CD14-positive monocyte (primary cell): ENCODE results near the gene KRTAP4-16. TPM values are rescaled to one million over a fixed set of nuclear protein-coding genes. Genes with fewer than 3 reads are reported as not detected.
"Not testable (repeated sequence)": the region's sequence is repeated elsewhere in the genome, so short reads cannot be mapped to it uniquely, and the experiment has no call there.

Experiments used
- DNase-seq, 3 donors: peaks; one replicate each; pipeline ENCODE4 v3.0.0-alpha.2; 2011 to 2022
- H2AFZ ChIP-seq: 2 replicates; pipeline ENCODE4 v1.6.0; 2012; ENCODE audit warnings: mild to moderate bottlenecking, low read depth, low read length, inconsistent platforms; ENCODE audit not compliant: insufficient read depth, poor library complexity, severe bottlenecking
- H3K27ac ChIP-seq, 2 donors: 1 replicate in 1 of 2; 2 replicates in 1 of 2; pipeline ENCODE4 v1.5.1; 2012 to 2013; ENCODE audit warnings: low read length in 2 of 2, control low read depth in 1 of 2, inconsistent platforms in 1 of 2, low read depth in 1 of 2, mild to moderate bottlenecking in 1 of 2
- H3K27me3 ChIP-seq, 2 donors: one replicate each; pipeline versions ENCODE4 v1.6.0 to v1.6.1; 2011 to 2013; ENCODE audit warnings: low read length in 2 of 2; ENCODE audit not compliant: control insufficient read depth in 2 of 2, insufficient read depth in 2 of 2
- H3K36me3 ChIP-seq, 2 donors: replicated peaks in 1 of 2; 1 replicate in 1 of 2; 2 replicates in 1 of 2; pipeline versions ENCODE4 v1.5.1 to v1.6.1; 2012 to 2013; ENCODE audit warnings: low read length in 2 of 2, control low read depth in 1 of 2, inconsistent platforms in 1 of 2, mild to moderate bottlenecking in 1 of 2; ENCODE audit not compliant: insufficient read depth in 2 of 2, control insufficient read depth in 1 of 2
- H3K4me1 ChIP-seq, 2 donors: 1 replicate in 1 of 2; 2 replicates in 1 of 2; pipeline versions ENCODE4 v1.5.1 to v1.6.1; 2012 to 2013; ENCODE audit warnings: low read length in 2 of 2, control low read depth in 1 of 2, inconsistent platforms in 1 of 2, mild to moderate bottlenecking in 1 of 2, moderate library complexity in 1 of 2; ENCODE audit not compliant: insufficient read depth in 2 of 2, control insufficient read depth in 1 of 2
- H3K4me2 ChIP-seq: replicated peaks from 2 replicates; pipeline ENCODE3; 2012; ENCODE audit warnings: low read length, moderate library complexity, mild to moderate bottlenecking; ENCODE audit not compliant: poor library complexity, severe bottlenecking; ENCODE audit errors: extremely low read depth
- H3K4me3 ChIP-seq, 3 experiments: fragments of 200-600 bp in 1 of 3; sonication (generic) in 1 of 3; replicated peaks in 1 of 3; 1 replicate in 2 of 3; 2 replicates in 1 of 3; pipeline ENCODE4 v1.5.1; 2011 to 2013; ENCODE audit warnings: low read length in 3 of 3, mild to moderate bottlenecking in 3 of 3, control low read depth in 2 of 3, low read depth in 2 of 3, inconsistent platforms in 1 of 3, moderate library complexity in 1 of 3
- H3K79me2 ChIP-seq: 2 replicates; pipeline ENCODE4 v1.6.0; 2012; ENCODE audit warnings: mild to moderate bottlenecking, control low read depth, inconsistent platforms, low read length, moderate library complexity; ENCODE audit not compliant: insufficient read depth
- H3K9ac ChIP-seq: 2 replicates; pipeline ENCODE4 v1.6.0; 2017; ENCODE audit warnings: low read length, mild to moderate bottlenecking; ENCODE audit not compliant: insufficient read depth, poor library complexity, severe bottlenecking
- H3K9me3 ChIP-seq, 2 donors: replicated peaks in 1 of 2; 1 replicate in 1 of 2; 2 replicates in 1 of 2; pipeline versions ENCODE4 v1.5.1 to v1.6.1; 2012 to 2013; ENCODE audit warnings: low read length in 2 of 2, control low read depth in 1 of 2; ENCODE audit not compliant: control insufficient read depth in 1 of 2, insufficient read depth in 1 of 2
- H4K20me1 ChIP-seq: 2 replicates; pipeline ENCODE4 v1.6.0; 2012; ENCODE audit warnings: mild to moderate bottlenecking, low read length, control low read depth, moderate library complexity; ENCODE audit not compliant: insufficient read depth
- H3K27ac Mint-ChIP-seq, 7 donors: one replicate each; pipeline ENCODE4 v1.8.0; 2020; ENCODE audit warnings: mild to moderate bottlenecking in 7 of 7, mixed read lengths in 7 of 7, moderate library complexity in 6 of 7, inconsistent platforms in 2 of 7
- H3K27me3 Mint-ChIP-seq, 3 donors: one replicate each; pipeline ENCODE4 v1.8.0; 2021 to 2022; ENCODE audit warnings: low read depth in 3 of 3, mild to moderate bottlenecking in 3 of 3, mixed read lengths in 3 of 3, moderate library complexity in 3 of 3, inconsistent platforms in 1 of 3
- H3K36me3 Mint-ChIP-seq, 2 donors: one replicate each; pipeline ENCODE4 v1.8.0; 2020; ENCODE audit warnings: mixed read lengths in 2 of 2, inconsistent platforms in 1 of 2, mild to moderate bottlenecking in 1 of 2
- H3K4me1 Mint-ChIP-seq: one replicate; pipeline ENCODE4 v1.8.0; 2020; ENCODE audit warnings: mild to moderate bottlenecking, mixed read lengths
- H3K4me3 Mint-ChIP-seq, 2 donors: one replicate each; pipeline ENCODE4 v1.8.0; 2020; ENCODE audit warnings: mild to moderate bottlenecking in 2 of 2, mixed read lengths in 2 of 2, moderate library complexity in 1 of 2
- H3K9me3 Mint-ChIP-seq, 7 donors: one replicate each; pipeline ENCODE4 v1.8.0; 2020 to 2022; ENCODE audit warnings: mixed read lengths in 7 of 7, mild to moderate bottlenecking in 6 of 7, moderate library complexity in 6 of 7, inconsistent platforms in 2 of 7
- WGBS: methylation state at CpG from one replicate; pipeline ENCODE4 v1.1.5; 2013; ENCODE audit warnings: missing lambda C conversion rate; ENCODE audit not compliant: insufficient coverage; 5-methylcytosine and 5-hydroxymethylcytosine counted together
- intact Hi-C, 2 donors: fragments of 100-400 bp; cut with micrococcal nuclease; formaldehyde crosslinking; loops; one replicate each; pipeline versions ENCODE4 v1.15.0 to v1.15.1; 2023
- polyA plus RNA-seq, 3 donors: library from polyadenylated mRNA; depleted of rRNA in 1 of 3; unstranded in 2 of 3; stranded (reverse) in 1 of 3; fragments of 300-500 nt in 2 of 3; fragments of >200 nt in 1 of 3; fragmentation: Illumina TruSeq in 2 of 3; gene quantifications; 1 replicate in 2 of 3; 2 replicates in 1 of 3; pipeline ENCODE4 v1.2.3, GENCODE V29; 2012 to 2021
- TF ChIP-seq, protein P1 (sequence below): fragments of 200-600 bp; IDR thresholded peaks from one replicate; pipeline ENCODE4 v1.8.0; 2022; ENCODE audit warnings: antibody characterized with exemption, mild to moderate bottlenecking

Gene KRTAP4-16
- polyA plus RNA-seq, 3 donors = not detected

DNA sequence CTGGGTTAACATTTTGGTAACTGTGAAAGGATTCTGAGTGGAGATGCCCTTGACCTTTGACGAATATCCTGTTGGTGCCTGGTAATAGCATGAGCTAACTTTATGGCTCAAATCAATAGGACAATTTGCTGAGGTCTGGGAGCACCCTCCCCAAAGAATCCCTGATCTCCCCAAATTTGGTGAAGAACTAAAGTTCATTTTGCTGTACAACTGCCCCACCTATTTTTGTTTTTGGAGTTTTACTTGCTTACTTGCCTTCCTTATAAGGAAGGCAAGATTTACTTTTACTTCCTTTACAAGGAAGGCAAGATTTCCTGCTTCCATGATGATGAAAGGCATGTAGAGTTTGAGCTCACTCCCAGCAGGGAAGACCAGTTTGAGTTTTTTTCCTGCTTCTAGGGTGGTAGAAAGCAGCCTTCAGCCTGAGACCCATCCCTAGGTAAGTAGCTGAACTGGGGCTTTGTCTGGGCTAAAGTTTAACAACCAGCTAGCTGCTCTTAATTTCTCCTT lies 6.0 kb upstream of the KRTAP4-16 start:
- peaks cover 5 to 15% of the 10 kb centered on the region in 2 donors for H3K4me1 ChIP-seq
- no peak overlapping the region for H2AFZ ChIP-seq
- no peaks in the 10 kb centered on the region for H3K27me3 ChIP-seq
- no peaks in the 10 kb centered on the region for H4K20me1 ChIP-seq
- Mint-ChIP-seq H3K27me3 (peaks cover 0 to 3% (median 1%) of the 10 kb centered on the region in 3 donors), H3K4me1 (peaks cover 8% of the 10 kb centered on the region), H3K36me3 (no peaks in the 10 kb centered on the region), H3K4me3 (no peak overlapping the region), H3K27ac (no peak overlapping the region), H3K9me3 (peaks cover 2 to 15% (median 7%) of the 10 kb centered on the region in 7 donors)
- H3K4me3 ChIP-seq = no peak overlapping the region
- no CpG with 5 or more reads among the region's 1 CpG for WGBS
- TF ChIP-seq, protein P1, sequence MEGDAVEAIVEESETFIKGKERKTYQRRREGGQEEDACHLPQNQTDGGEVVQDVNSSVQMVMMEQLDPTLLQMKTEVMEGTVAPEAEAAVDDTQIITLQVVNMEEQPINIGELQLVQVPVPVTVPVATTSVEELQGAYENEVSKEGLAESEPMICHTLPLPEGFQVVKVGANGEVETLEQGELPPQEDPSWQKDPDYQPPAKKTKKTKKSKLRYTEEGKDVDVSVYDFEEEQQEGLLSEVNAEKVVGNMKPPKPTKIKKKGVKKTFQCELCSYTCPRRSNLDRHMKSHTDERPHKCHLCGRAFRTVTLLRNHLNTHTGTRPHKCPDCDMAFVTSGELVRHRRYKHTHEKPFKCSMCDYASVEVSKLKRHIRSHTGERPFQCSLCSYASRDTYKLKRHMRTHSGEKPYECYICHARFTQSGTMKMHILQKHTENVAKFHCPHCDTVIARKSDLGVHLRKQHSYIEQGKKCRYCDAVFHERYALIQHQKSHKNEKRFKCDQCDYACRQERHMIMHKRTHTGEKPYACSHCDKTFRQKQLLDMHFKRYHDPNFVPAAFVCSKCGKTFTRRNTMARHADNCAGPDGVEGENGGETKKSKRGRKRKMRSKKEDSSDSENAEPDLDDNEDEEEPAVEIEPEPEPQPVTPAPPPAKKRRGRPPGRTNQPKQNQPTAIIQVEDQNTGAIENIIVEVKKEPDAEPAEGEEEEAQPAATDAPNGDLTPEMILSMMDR = no peak
- H3K9me3 ChIP-seq = no peaks in the 10 kb centered on the region
- DNase-seq = no peak
- H3K4me2 ChIP-seq = no peak overlapping the region
- H3K9ac ChIP-seq = no peak overlapping the region
- H3K79me2 ChIP-seq = no peaks in the 10 kb centered on the region
- intact Hi-C loops = no loop called here
- no peak overlapping the region for H3K27ac ChIP-seq
- no peaks in the 10 kb centered on the region for H3K36me3 ChIP-seq

DNA sequence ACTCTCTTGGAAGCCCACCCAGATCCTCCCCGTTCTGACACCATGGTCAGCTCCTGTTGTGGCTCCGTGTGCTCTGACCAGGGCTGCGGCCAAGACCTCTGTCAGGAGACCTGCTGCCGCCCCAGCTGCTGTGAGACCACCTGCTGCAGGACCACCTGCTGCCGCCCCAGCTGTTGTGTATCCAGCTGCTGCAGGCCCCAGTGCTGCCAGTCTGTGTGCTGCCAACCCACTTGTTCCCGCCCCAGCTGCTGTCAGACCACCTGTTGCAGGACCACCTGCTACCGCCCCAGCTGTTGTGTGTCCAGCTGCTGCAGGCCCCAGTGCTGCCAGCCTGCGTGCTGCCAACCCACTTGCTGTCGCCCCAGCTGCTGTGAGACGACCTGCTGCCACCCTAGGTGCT lies 3.3 kb upstream of the KRTAP4-16 start, which contains the start of gene KRTAP4-9:
TSS of gene KRTAP4-9 (plus strand) at position 43 of the 400 bp plus-strand sequence. CDS start at position 43, 0 bp downstream.
- H3K4me2 ChIP-seq, H3K27ac Mint-ChIP-seq, DNase-seq, H4K20me1 ChIP-seq, H3K9me3 Mint-ChIP-seq, H3K36me3 ChIP-seq, H3K4me3 ChIP-seq, H3K4me3 Mint-ChIP-seq, H3K9me3 ChIP-seq, H3K4me1 Mint-ChIP-seq, H3K27me3 Mint-ChIP-seq, H3K9ac ChIP-seq, H3K36me3 Mint-ChIP-seq, intact Hi-C loops, H2AFZ ChIP-seq, H3K27ac ChIP-seq, H3K79me2 ChIP-seq, H3K27me3 ChIP-seq: not testable (repeated sequence)
- 98% methylated on average over 9 of the region's 10 CpGs for whole genome bisulfite sequencing
- peaks cover 5 to 15% of the 10 kb centered on the region in 2 donors for H3K4me1 ChIP-seq

DNA sequence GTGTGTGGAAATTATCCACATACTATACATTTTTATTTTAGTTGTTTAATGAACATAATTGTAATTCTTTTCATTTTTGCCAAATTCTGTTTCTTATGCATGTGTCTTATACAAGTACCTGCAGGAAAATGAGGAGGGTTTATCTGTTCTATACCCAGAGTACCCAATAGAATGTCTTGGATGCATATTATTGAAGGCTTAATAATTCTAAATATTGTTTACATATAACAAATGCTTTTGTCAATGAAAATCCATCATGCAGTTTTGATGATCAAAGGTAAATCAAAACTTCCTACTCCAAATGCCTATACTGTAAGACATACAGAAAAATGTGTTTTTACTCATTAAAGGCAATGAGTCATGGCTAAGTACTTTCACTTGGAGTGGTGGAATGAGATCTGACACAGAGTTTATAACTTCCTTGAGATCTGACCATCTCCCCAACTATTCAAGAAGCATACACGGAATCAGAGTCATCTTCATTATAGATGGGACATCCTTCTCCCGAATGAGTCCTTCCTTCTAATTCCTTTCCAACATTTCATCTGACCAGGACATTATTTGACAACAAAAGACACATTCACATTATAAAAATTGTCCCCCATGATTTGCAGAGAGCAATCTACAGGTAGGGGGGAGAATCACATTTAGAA lies 2.5 kb upstream of the KRTAP4-16 start:
- H3K79me2 ChIP-seq, H3K27me3 Mint-ChIP-seq, H3K27ac Mint-ChIP-seq, H2AFZ ChIP-seq, H3K9ac ChIP-seq, H3K27me3 ChIP-seq, H3K9me3 Mint-ChIP-seq, intact Hi-C loops, H3K9me3 ChIP-seq, H3K27ac ChIP-seq, H3K36me3 ChIP-seq, DNase-seq, H3K36me3 Mint-ChIP-seq, H3K4me3 Mint-ChIP-seq, H4K20me1 ChIP-seq, H3K4me3 ChIP-seq, H3K4me2 ChIP-seq: not testable (repeated sequence)
- H3K4me1 ChIP-seq = peaks cover 5 to 15% of the 10 kb centered on the region in 2 donors
- peaks cover 13% of the 10 kb centered on the region for H3K4me1 Mint-ChIP-seq
- no CpG with 5 or more reads among the region's 2 CpGs for WGBS
